Measurements from ENCODE around the gene NPHS1.

The NPHS1 gene

DNA sequence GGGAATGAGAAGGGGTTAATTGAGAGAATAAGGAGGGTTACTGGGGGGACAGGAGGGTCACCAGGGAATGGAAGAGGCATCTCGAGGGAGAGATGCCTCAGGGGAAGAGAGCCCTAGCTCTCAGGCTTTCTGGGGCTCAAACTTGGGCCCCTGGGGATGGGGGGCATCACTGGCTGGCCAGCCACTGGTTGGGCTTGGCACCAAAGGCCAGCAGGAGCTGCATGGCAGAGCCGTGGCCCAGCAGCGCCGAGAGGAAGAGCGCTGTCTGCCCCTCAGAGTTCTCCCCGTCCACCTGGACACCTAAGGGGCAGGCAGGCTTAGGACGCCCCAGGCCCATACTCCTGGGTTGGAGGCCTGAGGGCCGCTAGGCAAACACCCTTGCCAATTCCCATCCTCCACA lies 59.4 kb downstream of the NPHS1 start:
- Histone ChIP-seq H3K27ac (no peak overlapping the region), H3K4me3 (no peak overlapping the region)
- TF ChIP-seq, protein P1, sequence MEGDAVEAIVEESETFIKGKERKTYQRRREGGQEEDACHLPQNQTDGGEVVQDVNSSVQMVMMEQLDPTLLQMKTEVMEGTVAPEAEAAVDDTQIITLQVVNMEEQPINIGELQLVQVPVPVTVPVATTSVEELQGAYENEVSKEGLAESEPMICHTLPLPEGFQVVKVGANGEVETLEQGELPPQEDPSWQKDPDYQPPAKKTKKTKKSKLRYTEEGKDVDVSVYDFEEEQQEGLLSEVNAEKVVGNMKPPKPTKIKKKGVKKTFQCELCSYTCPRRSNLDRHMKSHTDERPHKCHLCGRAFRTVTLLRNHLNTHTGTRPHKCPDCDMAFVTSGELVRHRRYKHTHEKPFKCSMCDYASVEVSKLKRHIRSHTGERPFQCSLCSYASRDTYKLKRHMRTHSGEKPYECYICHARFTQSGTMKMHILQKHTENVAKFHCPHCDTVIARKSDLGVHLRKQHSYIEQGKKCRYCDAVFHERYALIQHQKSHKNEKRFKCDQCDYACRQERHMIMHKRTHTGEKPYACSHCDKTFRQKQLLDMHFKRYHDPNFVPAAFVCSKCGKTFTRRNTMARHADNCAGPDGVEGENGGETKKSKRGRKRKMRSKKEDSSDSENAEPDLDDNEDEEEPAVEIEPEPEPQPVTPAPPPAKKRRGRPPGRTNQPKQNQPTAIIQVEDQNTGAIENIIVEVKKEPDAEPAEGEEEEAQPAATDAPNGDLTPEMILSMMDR (IDR thresholded peaks at IDR 0.05): no peak
- DNase-seq (ENCODE audit: low spot score): no peak

DNA sequence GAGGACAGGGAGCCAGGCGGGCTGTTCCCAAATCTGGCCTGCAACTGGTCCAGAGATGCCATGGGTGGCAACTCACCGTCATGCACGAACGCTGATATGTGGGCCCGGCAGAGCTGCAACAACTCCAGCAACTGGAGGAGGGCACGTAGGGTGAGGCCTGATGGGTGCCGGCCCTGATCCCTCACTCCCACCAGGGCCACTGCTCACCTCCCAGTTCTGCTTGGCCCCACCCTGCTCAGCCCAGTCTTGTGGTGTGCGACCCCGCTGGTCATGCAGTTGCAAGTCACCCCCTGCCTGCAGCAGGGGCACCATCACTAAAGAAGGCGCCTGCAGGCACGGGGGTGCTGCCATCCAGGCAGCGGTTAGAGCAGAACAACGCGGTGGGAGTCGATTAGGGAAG lies 60.0 kb downstream of the NPHS1 start:
- no peak for DNase-seq (ENCODE audit: low spot score)
- no peak overlapping the region for H3K27ac ChIP-seq
- no peak overlapping the region for H3K4me3 ChIP-seq
- TF ChIP-seq, protein P1 (IDR thresholded peaks at IDR 0.05): no peak

DNA sequence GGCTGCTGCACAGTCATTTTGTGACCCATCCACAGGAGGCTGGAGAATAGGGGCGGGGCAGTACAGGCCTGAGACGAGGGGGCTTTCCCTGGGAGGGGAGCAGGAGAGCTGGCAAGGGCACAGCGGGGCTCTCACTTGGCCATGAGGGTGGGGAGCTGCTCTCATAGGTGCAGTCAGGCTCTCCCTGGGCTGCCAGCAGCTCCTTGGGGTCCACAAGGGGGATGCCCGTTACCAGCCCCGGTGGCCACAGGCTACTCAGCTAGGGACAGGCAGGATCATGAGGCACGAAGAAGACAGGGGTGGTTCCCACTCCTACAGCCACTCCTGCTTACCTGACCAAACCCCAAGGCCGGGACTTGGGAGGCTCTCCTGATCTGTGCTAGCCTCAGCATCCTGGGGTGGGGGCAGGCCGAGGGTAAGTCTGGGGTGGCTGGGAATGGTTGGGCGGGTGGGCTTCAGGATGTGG lies 60.5 kb downstream of the NPHS1 start:
- Histone ChIP-seq H3K27ac (no peak overlapping the region), H3K4me3 (no peak overlapping the region)
- DNase-seq (ENCODE audit: low spot score): no peak
- TF ChIP-seq, protein P1 (IDR thresholded peaks at IDR 0.05): no peak

DNA sequence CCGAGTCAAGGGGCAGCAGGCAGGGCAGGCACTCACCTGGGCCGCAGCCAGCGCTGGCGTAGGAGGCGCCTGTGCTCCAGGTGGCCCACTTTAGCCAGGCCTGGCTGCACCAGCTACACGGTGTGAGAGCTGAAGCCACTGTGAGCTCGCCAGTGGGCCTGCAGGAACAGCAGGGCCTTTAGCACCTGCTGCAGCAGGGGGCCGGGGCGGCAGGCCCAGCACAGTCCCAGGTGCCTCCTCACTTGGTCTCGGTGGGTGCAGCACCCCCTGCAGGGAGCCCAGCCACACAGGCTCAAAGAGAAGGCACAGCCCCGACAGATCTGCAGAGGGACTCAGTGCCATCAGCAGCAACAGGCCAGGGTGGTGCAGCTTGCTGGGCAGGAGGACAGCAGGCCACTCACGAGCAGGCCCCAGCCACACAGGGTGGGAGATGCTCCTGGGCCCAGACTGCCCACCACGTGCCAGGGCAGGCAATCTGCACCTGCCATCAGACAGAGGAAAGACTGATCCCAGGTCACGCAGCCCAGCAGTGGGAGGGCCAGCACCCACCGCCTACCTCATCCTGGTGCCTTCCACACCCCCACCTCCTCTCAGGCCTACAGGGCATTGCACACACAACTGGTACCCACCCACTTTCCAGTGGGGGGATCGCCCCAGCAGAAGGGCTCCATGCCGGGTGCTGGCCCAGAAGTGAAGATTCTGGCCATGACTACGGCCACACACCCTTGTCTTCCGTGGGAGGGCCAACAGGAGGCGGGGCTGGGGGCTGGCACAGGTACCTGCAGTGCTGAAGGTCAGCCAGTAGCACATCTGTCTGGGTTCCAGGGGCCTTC lies 61.1 kb downstream of the NPHS1 start:
- TF ChIP-seq, protein P1 (IDR thresholded peaks at IDR 0.05): no peak
- DNase-seq (ENCODE audit: low spot score): no peak

DNA sequence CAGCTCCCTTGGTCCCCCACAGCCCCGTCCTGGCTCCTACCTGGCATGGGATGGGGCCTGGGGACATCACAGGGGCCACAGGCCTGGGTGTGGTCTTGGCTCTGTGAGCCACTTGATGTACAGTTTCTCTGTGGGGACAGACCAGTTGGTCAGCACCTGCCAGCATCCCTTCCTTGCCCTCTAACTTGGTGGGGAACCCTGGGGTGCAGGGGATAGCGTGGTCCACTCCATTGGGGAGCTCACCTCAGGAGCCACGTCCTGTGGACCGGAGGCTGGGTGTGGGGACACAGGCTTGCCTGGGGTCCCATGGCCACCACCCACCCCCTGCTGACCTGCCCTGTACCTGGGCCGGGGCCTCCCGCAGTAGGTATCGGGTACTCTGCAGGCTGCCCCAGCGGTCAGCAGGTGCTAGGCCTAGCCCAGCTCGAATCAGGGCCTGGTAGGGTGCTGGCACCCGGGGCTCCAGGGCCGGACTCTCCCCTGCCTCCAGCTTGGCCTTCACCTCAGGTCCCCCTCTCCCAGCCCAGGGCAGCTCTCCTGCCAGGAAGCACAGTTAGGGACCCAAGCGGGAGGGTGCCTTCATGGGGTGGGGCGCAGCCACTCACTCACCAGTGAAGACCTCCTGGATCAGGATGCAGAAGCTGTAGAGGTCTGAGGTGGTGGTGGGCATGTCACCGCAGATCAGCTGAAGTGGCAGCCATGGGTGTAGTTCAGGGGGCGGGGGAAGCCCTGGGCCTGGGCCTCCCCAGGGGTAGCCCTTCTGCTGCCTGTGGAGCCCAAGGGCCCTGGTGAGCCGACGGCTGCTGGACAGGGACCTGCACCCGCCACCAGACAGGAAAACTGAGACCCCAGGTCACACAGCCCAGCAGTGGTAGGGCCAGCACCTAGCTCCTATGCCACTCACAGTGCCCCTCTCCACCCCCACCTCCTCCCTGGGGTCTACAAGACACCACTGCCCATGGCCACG lies 62.0 kb downstream of the NPHS1 start:
- DNase-seq (ENCODE audit: low spot score): no peak
- Histone ChIP-seq H3K4me3 (no peak overlapping the region), H3K27ac (no peak overlapping the region)
- TF ChIP-seq, protein P1 (IDR thresholded peaks at IDR 0.05): no peak

More for the DNA sequence above, 61.1 kb downstream of the NPHS1 start:
- H3K27ac ChIP-seq: no peak overlapping the region
- H3K4me3 ChIP-seq: no peak overlapping the region

DNA sequence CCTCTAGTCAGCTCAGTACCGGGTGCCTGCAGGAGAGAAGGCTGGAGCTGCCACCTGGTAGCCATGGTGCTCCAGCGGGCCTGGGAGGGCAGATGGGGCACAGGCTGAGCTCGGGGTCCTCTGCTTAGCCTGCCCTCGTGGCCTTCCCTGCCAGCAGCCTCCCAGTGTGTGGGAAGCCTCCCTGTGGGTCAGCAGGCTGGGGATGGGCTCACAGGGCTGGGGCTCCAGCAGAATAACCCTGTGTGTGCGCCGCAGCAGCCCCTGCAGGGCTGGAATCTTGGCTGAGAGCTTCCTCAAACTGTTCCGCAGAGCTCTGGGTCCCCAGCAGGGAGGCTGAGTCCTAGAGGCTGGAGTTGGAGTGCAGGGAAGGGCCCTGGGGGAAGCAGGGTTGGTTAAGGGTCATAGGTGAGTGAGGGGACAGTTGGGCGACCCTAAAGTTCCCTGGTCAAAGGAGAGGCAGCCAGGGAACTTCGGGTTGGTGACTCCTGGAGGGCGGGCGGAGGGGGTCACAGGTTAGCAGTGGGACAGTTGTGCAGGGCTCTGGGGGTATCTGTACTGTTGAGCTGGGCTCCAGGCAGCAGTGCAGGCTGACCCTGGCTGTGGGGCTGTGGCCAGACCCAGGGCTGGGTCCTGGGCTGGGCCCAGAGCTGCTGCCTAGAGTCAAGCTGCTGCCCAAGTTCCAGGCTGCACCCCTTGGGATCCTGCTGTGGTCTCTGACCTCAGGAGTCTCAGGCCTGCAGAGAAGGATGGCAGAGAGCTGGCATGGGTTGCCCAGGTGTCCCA lies 62.9 kb downstream of the NPHS1 start:
- TF ChIP-seq, protein P1 (IDR thresholded peaks at IDR 0.05): no peak
- Histone ChIP-seq H3K27ac (no peak overlapping the region), H3K4me3 (no peak overlapping the region)
- no peak for DNase-seq (ENCODE audit: low spot score)
